ENCODE results near the gene PLAC8L1. TPM values are rescaled to one million over a fixed set of nuclear protein-coding genes. Genes with fewer than 3 reads are reported as not detected.

Gene PLAC8L1
- polyA plus RNA-seq, 1 donor (not counting 4 experiments of a cell fraction or from before 2014, with no cell fraction given) = 0.69 TPM

DNA sequence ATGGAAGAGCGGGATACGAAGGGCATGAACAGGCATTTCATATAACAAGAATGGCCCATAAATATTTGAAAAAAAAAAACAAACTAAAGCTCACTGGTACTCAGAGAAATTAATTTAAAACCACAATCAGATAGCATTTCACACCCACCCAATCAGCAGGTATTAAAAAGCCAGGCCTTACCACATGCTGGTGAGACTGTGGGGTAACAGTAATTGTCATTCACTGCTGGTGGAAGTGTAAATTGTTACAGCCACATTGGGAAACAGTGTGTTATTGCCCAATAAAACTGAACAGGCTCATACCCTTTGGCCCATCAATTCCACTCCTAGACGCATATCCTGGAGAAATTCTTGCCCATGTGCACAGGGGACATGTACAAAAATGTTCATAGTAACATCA lies 66.0 kb downstream of the PLAC8L1 start:
- Histone ChIP-seq H3K27ac (ENCODE audit: control insufficient read depth, insufficient read depth, low read length) (no peak overlapping the region), H3K79me2 (ENCODE audit: control insufficient read depth, insufficient read depth, low read length) (peaks cover 8% of the 10 kb centered on the region), H3K9ac (ENCODE audit: control insufficient read depth, extremely low read depth, insufficient read depth, low read length) (no peak overlapping the region), H3K9me3 (ENCODE audit: control insufficient read depth, low read depth, low read length) (no peaks in the 10 kb centered on the region), H4K20me1 (ENCODE audit: control insufficient read depth, extremely low read depth, insufficient read depth, low read length) (no peaks in the 10 kb centered on the region), H3K4me3 (ENCODE audit: control insufficient read depth in 2 of 3, extremely low read depth in 1 of 3, insufficient read depth in 2 of 3, low read depth in 1 of 3, low read length in 3 of 3) (no peak overlapping the region), H3K36me3 (ENCODE audit: control insufficient read depth in 2 of 2, extremely low read depth in 1 of 2, insufficient read depth in 2 of 2, low read length in 2 of 2) (peaks cover 0 to 3% of the 10 kb centered on the region in 2 experiments), H3K4me1 (ENCODE audit: control insufficient read depth, extremely low read depth, insufficient read depth, low read length) (peaks cover 45% of the 10 kb centered on the region), H3K4me2 (ENCODE audit: control insufficient read depth, extremely low read depth, insufficient read depth, low read depth, low read length) (no peak overlapping the region), H3K9me1 (ENCODE audit: control insufficient read depth, extremely low read depth, insufficient read depth, low read length) (no peaks in the 10 kb centered on the region), H3K27me3 (ENCODE audit: control insufficient read depth, extremely low read depth, insufficient read depth, low read length) (no peaks in the 10 kb centered on the region), H2AFZ (ENCODE audit: control insufficient read depth, low read length) (no peak overlapping the region)
- DNase-seq (ENCODE audit: low read depth, low spot score) (no peak), FAIRE-seq (no peak)
- dilution Hi-C loops (cut with MboI; ENCODE audit: extremely low pct_ligation_motif_present, low sequenced_read_pairs) = no loop called here
- TF ChIP-seq EZH2 (IDR thresholded peaks at IDR 0.05; ENCODE audit: low read length) (no peak), CTCF (optimal IDR thresholded peaks at IDR 0.05 in 1 of 3, IDR thresholded peaks at IDR 0.05 in 1 of 3, conservative IDR thresholded peaks at IDR 0.05 in 1 of 3; ENCODE audit: extremely low read depth in 1 of 3, insufficient read depth in 2 of 3, low read length in 3 of 3) (no peak)

- no peaks in the 10 kb centered on the region for H3K9me3 ChIP-seq (ENCODE audit: control insufficient read depth, low read depth, low read length)
- no peaks in the 10 kb centered on the region for H3K27me3 ChIP-seq (ENCODE audit: control insufficient read depth, extremely low read depth, insufficient read depth, low read length)
- no peaks in the 10 kb centered on the region for H4K20me1 ChIP-seq (ENCODE audit: control insufficient read depth, extremely low read depth, insufficient read depth, low read length)
- peaks cover 2% of the 10 kb centered on the region for H3K9me1 ChIP-seq (ENCODE audit: control insufficient read depth, extremely low read depth, insufficient read depth, low read length)
- H3K4me3 ChIP-seq (ENCODE audit: control insufficient read depth in 2 of 3, extremely low read depth in 1 of 3, insufficient read depth in 2 of 3, low read depth in 1 of 3, low read length in 3 of 3) = no peak overlapping the region
- peaks cover 7 to 17% of the 10 kb centered on the region in 2 experiments for H3K36me3 ChIP-seq (ENCODE audit: control insufficient read depth in 2 of 2, extremely low read depth in 1 of 2, insufficient read depth in 2 of 2, low read length in 2 of 2)
- dilution Hi-C loops (cut with MboI; ENCODE audit: extremely low pct_ligation_motif_present, low sequenced_read_pairs) = no loop called here
- no peak for TF ChIP-seq CTCF (optimal IDR thresholded peaks at IDR 0.05 in 1 of 3, IDR thresholded peaks at IDR 0.05 in 1 of 3, conservative IDR thresholded peaks at IDR 0.05 in 1 of 3; ENCODE audit: extremely low read depth in 1 of 3, insufficient read depth in 2 of 3, low read length in 3 of 3)
- no peak for TF ChIP-seq EZH2 (IDR thresholded peaks at IDR 0.05; ENCODE audit: low read length)
- no peak overlapping the region for H3K4me2 ChIP-seq (ENCODE audit: control insufficient read depth, extremely low read depth, insufficient read depth, low read depth, low read length)
- DNase-seq (ENCODE audit: low read depth, low spot score) (no peak), FAIRE-seq (no peak)
- no peak overlapping the region for H3K9ac ChIP-seq (ENCODE audit: control insufficient read depth, extremely low read depth, insufficient read depth, low read length)
- peaks cover 27% of the 10 kb centered on the region for H3K79me2 ChIP-seq (ENCODE audit: control insufficient read depth, insufficient read depth, low read length)
- H3K27ac ChIP-seq (ENCODE audit: control insufficient read depth, insufficient read depth, low read length) = no peak overlapping the region
- H3K4me1 ChIP-seq (ENCODE audit: control insufficient read depth, extremely low read depth, insufficient read depth, low read length) = peaks cover 4% of the 10 kb centered on the region
- H2AFZ ChIP-seq (ENCODE audit: control insufficient read depth, low read length) = no peak overlapping the region
Observed at GRCh38 chr5:146034605-146035004, 70.8 kb downstream of the PLAC8L1 start.

Small RNA genes within 50 kb of the gene (small RNA-seq; reads per million reads assigned to genes)
- 0 reads per million in 3 experiments for gene AC091959.1 (ENCODE audit: insufficient read length in 3 of 3, low read depth in 3 of 3, low replicate concordance in 1 of 3)

Other genes starting within 250 kb of the PLAC8L1 start
- gene GRXCR2, start 232.6 kb downstream of the PLAC8L1 start, polyA plus RNA-seq = 0.03 to 0.05 TPM in 2 of 3 replicates, not detected in the other
- 43.7 to 50.4 TPM (median 47.2 TPM) in 3 replicates for gene SH3RF2, start 169.0 kb downstream of the PLAC8L1 start, polyA plus RNA-seq
- gene LARS1, start 77.1 kb upstream of the PLAC8L1 start, polyA plus RNA-seq = 19.7 to 42.3 TPM (median 24.8 TPM) in 3 replicates
- gene RBM27, start 98.0 kb upstream of the PLAC8L1 start, polyA plus RNA-seq = 14.6 to 18.3 TPM (median 18.1 TPM) in 3 replicates
- gene POU4F3, start 233.3 kb upstream of the PLAC8L1 start, polyA plus RNA-seq = 0.02 to 0.04 TPM (median 0.03 TPM) in 3 replicates